GM18505 (cell line): Measurements from ENCODE around the gene WAPL.

ENCODE experiments used
- ATAC-seq: cut with Tn5 transposase; IDR thresholded peaks from one replicate; pipeline ENCODE4 v1.9.1; 2021; ENCODE audit not compliant: unreplicated experiment
- POLR2A ChIP-seq: IDR thresholded peaks from 4 replicates; pipeline ENCODE4 v1.6.1; 2011; ENCODE audit warnings: borderline replicate concordance; ENCODE audit not compliant: insufficient read depth, insufficient read length; ENCODE audit errors: extremely low read depth

Gene WAPL

GRCh38 chr10:86506499-86506898 lies 15.1 kb downstream of the WAPL start:
- ATAC-seq: no peak
- no peak for TF ChIP-seq POLR2A

DNA sequence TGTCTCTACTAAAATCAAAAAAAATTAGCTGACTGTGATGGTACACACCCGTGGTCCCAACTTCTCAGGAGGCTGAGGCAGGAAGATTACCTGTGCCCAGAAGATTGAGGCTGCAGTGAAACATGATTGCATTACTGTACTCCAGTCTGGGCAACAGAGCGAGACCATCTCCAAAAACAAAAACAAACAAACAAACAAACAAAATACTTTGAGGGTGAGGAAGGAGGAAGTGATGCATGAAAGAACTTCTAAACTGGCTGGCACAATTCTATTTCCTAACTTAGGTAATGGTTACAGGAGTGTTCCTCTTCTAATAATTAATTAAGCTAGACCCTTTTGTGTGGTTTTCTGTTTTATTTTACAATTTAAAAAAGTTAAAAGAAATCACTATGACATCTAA lies 15.5 kb downstream of the WAPL start:
- TF ChIP-seq POLR2A: no peak
- ATAC-seq: no peak

DNA sequence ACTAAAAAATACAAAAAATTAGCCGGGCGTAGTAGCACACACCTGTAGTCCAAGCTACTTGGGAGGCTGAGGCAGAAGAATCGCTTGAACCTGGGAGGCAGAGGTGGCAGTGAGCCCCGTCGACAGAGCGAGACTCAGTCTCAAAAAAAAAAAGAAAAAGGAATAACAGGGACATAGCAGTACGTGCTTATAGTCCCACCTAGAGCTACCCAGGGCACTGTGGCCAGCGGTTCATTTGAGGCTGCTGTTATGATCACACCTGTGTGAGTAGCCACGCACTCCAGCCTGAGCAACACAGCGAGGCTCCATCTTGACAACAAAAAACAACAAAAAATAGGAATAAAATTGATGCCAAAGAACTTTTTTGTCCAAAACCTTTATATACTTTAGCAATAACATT lies 17.1 kb downstream of the WAPL start:
- ATAC-seq: no peak
- no peak for TF ChIP-seq POLR2A

- no peak for ATAC-seq
- TF ChIP-seq POLR2A: no peak
Observed at GRCh38 chr10:86500846-86501245, 20.7 kb downstream of the WAPL start.

DNA sequence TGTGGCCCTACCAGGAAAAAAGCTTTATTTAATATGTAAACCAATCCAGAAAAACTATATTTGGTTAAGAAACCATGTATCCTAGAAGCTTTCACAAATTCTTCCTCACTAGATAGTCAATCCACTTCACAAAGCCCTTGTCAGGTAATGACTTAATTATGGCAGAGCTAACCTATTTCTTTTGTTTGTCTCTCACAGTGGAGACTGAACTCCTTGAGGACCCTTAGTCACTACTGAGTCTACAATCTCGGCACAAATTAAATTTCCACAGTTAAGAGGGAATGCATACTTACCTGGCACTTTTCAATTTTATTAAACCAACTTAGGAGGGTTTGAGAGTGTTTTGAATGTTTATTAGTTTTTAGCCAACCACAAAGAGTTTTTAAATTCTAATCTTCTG lies 23.0 kb downstream of the WAPL start:
- TF ChIP-seq POLR2A: no peak
- ATAC-seq: no peak

DNA sequence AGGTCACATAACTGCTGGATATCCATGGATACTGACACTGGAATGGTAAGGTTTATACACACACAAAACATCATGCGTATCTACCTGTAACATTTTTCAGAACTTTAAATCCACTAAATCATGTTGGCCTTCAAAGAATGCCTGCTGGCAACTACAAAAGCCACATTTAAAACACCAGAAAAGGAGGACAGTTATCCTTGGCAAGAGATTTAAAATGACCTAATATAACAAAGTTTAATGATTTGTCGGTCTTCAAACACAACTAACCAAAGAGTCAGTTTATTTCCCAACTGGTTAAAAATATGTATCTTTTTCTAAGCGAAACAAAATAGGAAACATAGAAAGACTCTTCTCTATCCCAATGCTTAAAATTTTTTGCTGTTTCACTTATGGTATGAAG lies 24.0 kb downstream of the WAPL start:
- TF ChIP-seq POLR2A: no peak
- no peak for ATAC-seq

DNA sequence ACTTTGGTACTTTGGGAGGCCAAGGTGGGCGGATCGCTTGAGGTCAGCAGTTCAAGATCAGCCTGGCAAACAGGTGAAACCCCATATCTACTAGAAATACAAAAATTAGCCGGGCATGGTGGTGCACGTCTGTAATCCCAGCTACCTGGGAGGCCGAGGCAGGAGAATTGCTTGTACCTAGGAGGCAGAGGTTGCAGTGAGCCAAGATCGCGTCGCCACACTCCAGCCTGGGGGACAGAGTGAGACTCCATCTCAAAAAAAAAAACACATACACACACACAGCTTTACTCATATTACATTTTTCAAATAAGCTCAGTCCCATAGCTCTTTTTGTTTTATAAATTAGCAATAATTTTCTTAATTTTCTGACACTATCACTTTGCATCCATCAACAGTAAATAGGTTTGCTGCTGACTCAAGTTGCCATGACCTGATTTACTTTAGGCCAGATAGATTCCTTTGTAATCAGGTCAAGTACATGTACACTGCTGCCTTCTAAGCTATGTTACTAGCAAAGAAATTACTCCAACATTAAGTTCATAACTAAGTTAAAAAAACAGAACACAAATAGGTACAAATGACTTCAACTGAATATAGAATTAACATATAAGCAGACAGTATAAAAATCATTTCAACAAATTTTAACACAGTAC lies 31.5 kb downstream of the WAPL start:
- no peak for ATAC-seq
- TF ChIP-seq POLR2A: no peak

DNA sequence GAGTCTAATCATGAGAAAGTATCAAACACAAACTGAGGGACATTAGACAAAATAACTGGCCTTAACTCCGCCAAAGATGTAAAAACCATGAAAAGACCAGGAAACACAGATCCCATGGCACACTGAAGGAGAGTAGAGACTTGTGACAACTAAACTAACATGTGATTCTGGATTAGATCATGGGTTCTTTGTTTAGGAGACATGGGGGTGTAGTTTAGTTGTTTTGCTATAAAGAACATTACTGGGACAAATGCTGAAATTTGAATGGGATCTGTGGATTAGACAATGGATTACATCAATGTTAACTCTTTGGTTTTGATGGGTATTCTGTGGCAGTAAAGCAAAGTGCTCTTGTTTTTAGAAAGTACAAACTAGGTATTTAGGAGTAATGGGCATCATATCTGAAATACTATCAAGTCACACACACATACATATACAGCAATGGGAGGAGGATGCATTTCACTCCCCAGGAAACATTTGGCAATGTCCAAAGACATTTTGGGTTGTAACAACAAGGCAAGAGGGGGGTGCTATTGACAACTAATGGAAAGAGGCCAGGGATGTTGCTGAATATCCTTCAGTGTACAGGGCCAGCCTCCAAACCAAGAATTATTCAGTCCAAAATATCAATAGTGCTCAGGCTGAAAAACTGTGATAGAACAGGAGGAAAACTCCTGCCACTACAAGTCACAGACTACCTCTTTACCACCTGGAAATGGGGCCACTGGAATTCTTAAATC lies 32.4 kb downstream of the WAPL start:
- no peak for ATAC-seq
- TF ChIP-seq POLR2A: no peak

DNA sequence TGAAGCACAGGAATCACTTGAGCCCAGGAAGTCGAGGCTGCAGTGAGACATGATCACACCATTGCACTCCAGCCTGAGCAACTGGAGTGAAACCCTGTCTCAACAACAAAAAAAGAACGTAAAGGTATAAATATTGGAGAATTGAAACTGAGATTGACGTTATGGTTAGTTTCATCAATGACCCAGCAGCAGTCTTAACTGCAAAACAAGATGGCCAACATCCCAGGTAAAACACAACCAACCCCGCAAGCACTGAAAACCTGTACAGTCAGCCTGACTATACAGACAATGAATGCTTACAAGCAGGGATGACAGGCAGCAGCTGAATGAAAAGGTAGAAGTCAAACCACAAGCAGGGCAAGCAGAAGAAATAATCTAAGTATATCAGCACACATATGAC lies 34.7 kb downstream of the WAPL start:
- no peak for TF ChIP-seq POLR2A
- peak; percentile 69 for ATAC-seq

DNA sequence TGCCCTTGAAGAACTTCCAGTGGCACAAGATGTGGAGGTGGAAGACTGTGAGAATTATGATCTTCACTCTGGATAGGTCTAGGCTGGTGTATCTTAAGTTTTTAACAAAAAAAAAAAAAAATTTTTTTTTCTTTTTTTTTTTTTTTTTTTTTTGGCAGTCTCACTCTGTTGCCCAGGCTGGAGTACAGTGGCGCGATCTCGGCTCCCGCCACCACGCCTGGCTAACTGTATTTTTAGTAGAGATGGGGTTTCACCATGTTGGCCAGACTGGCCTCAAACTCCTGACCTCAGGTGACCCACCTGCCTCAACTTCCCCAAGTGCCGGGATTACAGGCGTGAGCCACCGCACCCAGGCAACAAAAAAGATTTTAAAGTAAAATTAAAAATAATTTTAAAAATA lies 37.9 kb downstream of the WAPL start:
- TF ChIP-seq POLR2A: no peak
- no peak for ATAC-seq

DNA sequence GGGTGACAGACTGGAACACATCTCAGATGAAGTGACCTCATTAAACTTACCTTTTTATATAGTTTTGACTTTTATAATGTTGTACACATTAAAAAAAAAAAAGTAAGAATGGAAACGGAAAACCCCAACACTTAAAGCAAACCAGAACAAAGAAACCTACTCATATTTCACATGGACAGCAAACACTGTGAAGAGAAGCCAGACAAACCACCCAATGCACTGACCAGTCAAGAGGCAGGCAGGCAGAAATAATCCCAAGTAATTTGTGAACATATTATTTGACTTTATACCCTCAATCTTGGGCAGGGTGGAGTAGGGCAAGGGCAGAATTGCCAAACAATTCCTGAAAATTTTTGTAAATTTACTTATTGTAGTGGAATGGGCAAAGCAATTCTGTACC lies 39.8 kb downstream of the WAPL start:
- TF ChIP-seq POLR2A: no peak
- no peak for ATAC-seq

GRCh38 chr10:86480571-86480970 lies 41.0 kb downstream of the WAPL start:
- no peak for ATAC-seq
- TF ChIP-seq POLR2A: no peak

GRCh38 chr10:86472061-86472460 lies 49.5 kb downstream of the WAPL start:
- no peak for TF ChIP-seq POLR2A
- ATAC-seq: no peak
